HG03575 (cell line): ENCODE results near the gene CNOT2.
"Not testable (repeated sequence)": the region's sequence is repeated elsewhere in the genome, so short reads cannot be mapped to it uniquely, and the experiment has no call there.

Experiments used
- ATAC-seq: cut with Tn5 transposase; IDR thresholded peaks from one replicate; pipeline ENCODE4 v1.9.1; 2021; ENCODE audit not compliant: unreplicated experiment, insufficient number of reproducible peaks, low FRiP score; ENCODE audit errors: extremely low read depth

The CNOT2 gene

DNA sequence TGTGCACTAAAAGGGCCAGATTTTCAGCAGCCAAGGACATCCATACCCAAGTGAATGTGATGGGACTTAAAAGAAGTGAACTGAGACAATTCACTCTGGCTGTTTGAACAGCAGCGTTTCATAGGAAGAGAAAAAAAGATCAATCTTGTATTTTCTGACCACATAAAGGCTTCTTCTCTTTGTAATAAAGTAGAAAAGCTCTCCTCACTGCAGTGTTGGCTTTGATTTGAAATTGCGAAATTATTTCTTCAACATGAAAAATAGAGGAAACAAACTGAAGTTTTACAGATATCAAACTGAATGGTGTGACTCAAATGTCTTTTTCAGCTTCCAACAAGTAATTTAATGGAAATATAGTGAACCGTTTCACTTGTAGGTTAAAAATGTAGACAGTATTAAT lies 111.6 kb downstream of the CNOT2 start:
- no peak for ATAC-seq

GRCh38 chr12:70355972-70356371 lies 112.7 kb downstream of the CNOT2 start:
- no peak for ATAC-seq

DNA sequence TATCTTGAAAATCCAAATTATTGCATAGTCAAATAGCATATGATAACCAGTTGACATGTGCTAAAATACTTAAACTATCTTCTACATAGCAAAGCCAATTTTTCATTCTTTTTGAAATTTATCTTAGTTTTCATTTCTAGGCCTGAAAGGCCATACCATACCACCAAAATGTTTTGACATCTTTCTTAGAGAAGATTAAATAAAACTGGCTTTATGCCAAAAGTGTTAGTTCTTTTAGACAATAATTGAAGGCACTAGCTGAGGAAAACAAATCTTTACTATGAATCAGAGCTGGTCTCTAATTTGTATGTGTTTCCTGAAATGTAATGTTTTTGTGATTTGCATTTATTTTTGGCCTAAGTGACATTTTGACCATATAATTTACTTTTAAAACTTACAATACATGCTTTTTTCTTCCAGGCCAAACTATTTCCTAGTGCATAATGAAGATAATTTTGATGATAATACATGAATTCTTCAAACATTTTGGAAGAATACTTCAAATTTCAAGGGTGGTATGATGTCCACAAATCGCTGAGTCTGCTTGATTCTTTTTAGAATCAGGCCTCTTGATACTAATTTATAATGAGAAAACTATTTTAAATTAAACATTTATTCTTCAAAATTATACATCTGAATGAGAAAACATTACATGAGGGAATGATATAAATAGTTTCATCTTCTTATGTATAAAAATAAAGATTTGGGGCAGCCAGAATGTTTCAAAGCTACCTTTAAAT lies 116.4 kb downstream of the CNOT2 start:
- no peak for ATAC-seq

DNA sequence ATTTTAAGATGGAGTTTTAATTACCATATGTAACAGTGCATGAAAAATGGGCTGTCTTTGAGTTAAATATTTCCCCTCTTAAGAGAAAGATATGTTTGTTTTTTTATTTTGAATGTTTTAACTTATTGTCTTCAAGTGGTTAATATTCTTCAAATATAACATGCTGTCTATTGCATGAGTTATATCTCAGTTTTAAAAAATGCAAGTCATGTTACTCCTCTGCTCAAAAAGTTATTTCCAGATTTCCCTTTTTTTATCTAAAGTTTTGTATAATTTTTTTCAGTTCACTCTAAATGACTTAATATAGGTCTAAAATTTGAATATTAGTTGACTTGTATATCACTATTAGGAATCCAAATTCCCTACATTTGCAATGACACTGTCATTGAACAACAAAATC lies 117.0 kb downstream of the CNOT2 start:
- no peak for ATAC-seq

DNA sequence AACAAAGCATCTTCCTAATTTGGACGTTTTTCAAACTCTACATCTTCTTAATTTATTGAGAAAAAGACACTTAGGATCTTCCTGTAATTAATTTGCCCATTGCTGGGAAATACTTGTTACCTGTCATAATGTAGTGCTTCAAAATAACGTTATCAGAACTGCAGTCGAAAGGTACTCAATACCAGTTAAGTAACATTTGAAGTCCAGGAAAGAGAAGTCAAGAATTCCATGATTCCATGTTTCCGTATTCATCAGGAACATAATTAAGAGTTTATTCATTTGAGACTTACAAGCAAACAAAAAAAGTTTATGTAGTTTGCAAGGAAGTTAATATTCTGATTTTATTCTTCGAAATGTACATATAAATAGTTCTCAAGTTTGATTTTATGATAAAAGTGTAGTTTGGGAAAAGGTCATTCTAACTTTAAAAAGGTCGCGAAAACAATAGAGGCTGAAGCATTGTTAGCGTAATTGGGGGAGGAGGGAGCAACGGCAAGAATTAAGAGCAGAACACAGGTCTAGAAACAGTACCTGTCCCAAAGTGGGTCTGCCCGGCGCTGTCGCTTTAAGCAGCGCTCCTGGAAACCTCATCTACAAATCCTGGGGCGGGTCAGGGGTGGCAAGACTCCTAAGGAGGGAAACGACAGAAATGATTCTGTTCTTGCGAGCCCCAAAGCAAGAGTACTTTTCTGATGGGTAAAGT lies 121.6 kb downstream of the CNOT2 start:
- no peak for ATAC-seq

DNA sequence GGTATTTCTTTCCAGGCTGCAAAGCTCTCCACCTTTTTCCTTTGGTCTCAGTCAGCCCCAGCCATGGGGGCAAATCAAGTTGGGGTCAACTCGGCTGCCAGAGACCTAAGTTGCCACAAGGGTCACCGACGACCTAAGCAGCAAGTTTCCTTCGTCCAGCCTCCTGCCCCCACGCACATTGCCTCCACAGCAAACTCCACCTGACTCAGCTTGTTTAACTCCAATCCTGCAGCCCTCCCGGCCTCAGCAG lies 122.1 kb downstream of the CNOT2 start:
- ATAC-seq, result no peak

DNA sequence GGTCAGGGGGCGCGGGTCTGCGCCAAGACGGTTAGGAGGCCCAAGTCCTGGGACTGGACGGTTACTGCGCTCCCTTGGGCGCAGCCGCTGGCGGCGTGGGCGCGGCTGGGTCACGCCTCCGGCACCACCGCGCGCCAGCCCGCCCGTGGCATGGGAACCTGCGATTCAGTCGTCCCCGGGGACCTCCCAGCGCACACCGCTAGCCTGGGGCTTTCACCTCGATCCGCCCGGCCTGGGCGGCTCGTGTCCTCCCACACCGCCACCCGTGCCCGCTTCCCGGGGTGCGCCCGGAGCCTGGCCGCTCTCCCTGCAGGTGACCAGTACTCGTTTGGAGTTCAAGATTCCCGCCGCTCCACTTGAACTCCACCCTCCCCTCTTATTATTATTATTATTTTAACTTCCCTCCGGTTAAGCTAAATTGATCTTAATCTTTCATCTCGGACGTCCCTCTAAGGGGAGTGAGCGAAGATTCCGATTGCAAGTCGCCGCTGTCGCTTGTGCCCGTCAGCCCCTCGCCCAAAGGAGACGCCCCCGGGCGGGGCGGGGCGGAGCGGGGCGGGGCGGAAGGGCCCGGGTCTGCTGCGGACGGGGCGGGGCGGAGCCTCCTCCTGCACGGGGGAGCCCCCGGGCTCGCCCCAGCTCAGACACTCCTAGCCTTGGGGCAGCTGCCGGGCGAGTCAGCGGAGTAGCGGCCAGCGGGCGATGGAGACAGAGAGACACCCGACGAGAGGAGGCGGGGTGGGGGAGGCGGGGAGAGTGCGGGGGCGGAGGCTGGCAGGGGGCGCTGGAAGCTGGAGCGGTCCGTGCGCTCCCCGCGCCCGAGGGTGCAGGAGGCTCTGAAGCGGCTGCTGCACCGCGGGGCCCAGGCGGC lies 122.7 kb downstream of the CNOT2 start, which contains the start of gene KCNMB4:
Gene KCNMB4, plus strand, starts transcription at position 643 of the 871 bp plus-strand sequence. CDS start 445 bp downstream, outside the sequence.
- peak; percentile 32 for ATAC-seq

DNA sequence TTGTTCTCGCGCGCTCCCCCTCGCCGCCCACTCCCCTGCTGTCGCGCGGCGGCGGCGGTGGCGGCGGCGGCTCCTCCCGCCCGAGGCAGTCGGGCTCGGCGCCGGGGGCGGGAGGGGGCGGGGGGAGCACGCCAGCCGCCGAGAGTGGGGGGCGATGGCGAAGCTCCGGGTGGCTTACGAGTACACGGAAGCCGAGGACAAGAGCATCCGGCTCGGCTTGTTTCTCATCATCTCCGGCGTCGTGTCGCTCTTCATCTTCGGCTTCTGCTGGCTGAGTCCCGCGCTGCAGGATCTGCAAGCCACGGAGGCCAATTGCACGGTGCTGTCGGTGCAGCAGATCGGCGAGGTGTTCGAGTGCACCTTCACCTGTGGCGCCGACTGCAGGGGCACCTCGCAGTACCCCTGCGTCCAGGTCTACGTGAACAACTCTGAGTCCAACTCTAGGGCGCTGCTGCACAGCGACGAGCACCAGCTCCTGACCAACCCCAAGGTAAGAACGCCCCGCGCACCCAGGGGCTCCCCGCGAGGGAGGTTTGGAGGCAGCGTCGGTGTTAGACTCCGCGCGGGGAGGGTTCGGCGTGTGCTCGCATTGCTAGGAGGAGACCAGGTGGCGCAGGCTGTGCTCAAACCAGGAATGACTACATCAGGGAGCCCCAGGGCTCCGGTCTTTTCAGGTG lies 123.5 kb downstream of the CNOT2 start:
- no peak for ATAC-seq

DNA sequence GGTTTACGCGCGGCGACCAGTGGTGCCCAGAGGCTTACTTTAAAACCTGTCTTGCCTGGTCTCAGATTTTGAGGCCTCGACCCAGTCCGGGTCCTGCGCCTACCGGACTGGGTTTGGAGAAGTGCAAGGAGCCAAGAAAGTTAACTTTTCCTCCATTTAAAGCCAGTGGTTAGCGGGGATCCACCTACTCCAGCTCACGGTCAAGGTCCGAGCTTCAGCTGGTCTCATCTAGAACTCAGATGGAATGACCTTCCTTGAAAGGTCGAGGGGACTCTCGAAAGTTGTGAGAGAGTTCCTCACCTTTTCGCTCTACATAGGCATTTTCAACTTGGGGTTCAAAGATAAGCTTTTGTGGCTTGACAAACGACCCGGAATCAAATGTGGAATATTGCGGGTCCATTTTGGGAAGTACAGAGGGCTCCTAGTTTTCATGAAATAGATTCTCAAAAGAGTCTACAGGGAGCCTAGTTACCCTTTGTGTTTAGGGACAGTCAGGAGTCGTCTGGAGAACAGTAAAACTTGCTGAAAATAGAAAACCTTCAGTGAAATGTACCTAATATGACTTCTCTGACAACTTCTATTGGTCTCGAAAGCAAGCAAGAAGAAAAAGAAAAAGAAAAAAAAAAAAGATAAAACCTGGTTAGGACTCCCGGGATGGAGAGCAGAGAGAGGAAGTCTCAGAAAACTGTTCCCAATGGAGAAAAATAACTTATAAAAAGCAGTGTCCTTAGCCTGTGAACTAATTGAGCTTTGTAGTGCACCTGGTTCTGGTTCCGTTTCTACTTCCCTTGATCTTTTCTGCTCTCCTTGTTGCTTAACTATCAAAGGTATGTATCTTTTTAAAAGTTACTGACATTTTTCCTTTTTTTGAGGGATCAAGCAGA lies 124.3 kb downstream of the CNOT2 start:
- no peak for ATAC-seq

DNA sequence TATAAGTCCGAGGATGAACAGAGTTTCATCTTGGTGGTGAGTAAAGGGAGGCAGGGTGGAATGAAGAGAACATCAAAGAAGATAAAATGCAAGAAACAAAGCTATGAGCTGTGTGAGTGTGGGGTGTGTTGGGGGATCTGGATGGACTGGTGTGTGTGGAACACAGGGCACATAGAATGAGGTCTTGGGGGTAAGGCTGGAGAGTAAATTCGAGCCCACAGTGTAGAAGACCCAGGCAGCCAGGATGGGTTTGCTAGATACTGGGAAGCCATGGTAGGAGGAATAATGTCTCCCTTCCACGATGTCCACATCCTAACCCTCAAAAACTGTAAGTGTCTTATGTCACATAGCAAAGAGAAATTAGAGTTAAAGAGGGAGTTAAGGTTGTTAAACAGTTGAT lies 129.6 kb downstream of the CNOT2 start:
- no peak for ATAC-seq

DNA sequence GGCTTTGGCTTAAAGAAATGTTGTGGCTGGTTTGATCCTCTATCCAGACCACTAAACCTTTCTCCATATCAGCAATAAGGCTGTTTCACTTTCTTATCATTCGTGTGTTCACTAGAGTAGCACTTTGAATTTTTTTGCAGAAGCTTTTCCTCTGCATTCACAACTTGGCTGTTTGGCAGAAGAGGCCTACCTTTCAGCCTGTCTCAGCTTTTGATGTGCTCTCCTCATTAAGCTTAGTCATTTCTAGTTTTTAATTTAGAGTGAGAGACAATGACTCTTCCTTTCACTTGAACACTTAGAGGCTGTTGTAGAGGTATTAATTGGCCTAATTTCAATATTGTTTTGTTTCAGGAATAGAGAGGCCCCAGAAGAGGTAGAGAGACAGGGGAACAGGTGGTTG lies 136.6 kb downstream of the CNOT2 start:
- ATAC-seq, result no peak

DNA sequence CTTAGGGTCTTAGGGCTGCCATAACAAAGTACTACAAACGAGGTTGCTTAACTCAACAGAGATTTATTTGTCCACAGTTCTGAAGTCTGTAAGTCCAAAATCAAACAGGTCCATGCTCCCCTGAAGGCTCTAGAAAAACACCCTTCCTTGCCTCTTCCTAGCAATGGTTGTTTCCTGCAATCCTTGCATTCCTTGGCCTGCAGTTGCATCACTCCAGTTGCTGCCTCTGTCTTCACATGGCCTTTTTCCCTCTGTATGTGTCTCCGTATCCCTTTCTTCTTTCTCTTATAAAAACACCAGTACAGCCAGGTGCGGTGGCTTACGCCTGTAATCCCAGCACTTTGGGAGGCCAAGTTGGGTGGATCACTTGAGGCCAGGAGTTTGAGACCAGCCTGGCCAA lies 140.3 kb downstream of the CNOT2 start:
- ATAC-seq, result no peak

GRCh38 chr12:70383886-70384285 lies 140.7 kb downstream of the CNOT2 start:
- no peak for ATAC-seq

DNA sequence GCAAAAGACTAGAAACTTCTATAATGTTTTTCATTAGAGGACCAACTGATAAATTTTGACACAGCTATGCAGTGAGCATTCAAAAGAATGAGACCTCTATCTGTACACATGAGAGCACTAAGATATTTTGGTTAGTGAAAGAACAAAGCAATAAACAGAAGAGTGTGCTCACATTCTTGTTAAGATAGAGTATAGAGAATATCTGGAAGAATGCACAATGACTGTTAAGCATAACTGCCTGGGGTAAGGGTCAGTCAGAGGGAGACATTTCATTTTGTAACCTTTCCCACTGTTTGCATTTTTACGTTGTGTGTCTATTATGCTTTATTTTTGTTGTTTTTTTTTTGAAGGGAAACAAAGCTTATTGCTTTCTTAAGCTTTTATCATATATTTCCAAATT lies 143.5 kb downstream of the CNOT2 start:
- no peak for ATAC-seq

DNA sequence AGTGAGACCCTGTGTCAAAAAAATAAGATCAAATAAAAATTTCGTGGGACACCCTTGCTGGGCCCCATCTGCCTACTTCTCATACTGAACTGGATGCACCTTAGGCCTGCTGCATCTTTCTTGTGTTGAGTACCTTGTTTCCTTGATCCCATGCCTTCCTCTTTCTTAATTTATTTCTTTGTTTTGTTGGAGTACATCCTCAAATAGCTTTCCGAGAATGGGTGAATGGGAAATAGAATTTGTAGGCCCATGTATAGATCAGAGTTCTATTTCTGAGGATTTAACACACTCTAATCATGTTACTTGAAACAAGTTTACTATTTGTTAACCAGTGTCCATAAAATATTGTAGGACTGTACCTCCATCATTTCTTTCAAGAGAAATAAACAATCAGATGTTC lies 146.4 kb downstream of the CNOT2 start:
- ATAC-seq, result no peak

- ATAC-seq, result not testable (repeated sequence)
These were observed 149.4 kb downstream of the CNOT2 start for GRCh38 chr12:70392631-70393030.

GRCh38 chr12:70393787-70394499 lies 150.7 kb downstream of the CNOT2 start:
- ATAC-seq, result no peak

GRCh38 chr12:70398002-70398401 lies 154.8 kb downstream of the CNOT2 start:
- ATAC-seq, result no peak
